MM.1S (cell line): ENCODE data around the gene CASP4.

Experiments used
- DNase-seq: peaks from one replicate; pipeline ENCODE4 v3.0.0-alpha.2; 2015
- H2AFZ ChIP-seq: fragments of 300-600 bp; sonication (generic); 2 replicates; pipeline ENCODE4 v1.6.0; 2016; ENCODE audit warnings: antibody characterized with exemption, low read length
- H3F3A ChIP-seq: fragments of 300-600 bp; sonication (generic); 2 replicates; pipeline ENCODE4 v1.6.1; 2016; ENCODE audit warnings: mild to moderate bottlenecking, antibody characterized with exemption, low read length, moderate library complexity, mixed read lengths; ENCODE audit not compliant: insufficient read depth
- H3K27ac ChIP-seq: fragments of 300-600 bp; sonication (generic); 2 replicates; pipeline ENCODE4 v1.5.1; 2016; ENCODE audit warnings: mild to moderate bottlenecking, low read length
- H3K27me3 ChIP-seq: fragments of 300-600 bp; sonication (generic); replicated peaks from 2 replicates; pipeline ENCODE4 v1.6.0; 2016; ENCODE audit warnings: low read length; ENCODE audit not compliant: insufficient read depth
- H3K36me3 ChIP-seq: fragments of 300-600 bp; sonication (generic); replicated peaks from 2 replicates; pipeline ENCODE4 v1.6.1; 2016; ENCODE audit warnings: mild to moderate bottlenecking, low read length, mixed read lengths; ENCODE audit not compliant: insufficient read depth
- H3K4me1 ChIP-seq: fragments of 300-600 bp; sonication (generic); 2 replicates; pipeline ENCODE4 v1.6.1; 2016; ENCODE audit warnings: low read length, mixed read lengths
- H3K4me2 ChIP-seq: fragments of 300-600 bp; sonication (generic); 2 replicates; pipeline ENCODE4 v1.6.0; 2016; ENCODE audit warnings: low read depth, low read length
- H3K4me3 ChIP-seq: fragments of 300-600 bp; sonication (generic); 2 replicates; pipeline ENCODE4 v1.5.1; 2016; ENCODE audit warnings: low read length, mixed read lengths
- H3K79me2 ChIP-seq: fragments of 300-600 bp; sonication (generic); 2 replicates; pipeline ENCODE4 v1.6.1; 2016; ENCODE audit warnings: mixed run types, low read length, mixed read lengths
- H3K9ac ChIP-seq: fragments of 300-600 bp; sonication (generic); 2 replicates; pipeline ENCODE4 v1.6.1; 2016; ENCODE audit warnings: low read length, mixed read lengths
- H3K9me2 ChIP-seq: fragments of 300-600 bp; sonication (generic); replicated peaks from 2 replicates; pipeline ENCODE4 v1.6.1; 2016; ENCODE audit warnings: mild to moderate bottlenecking, low read length, mixed read lengths; ENCODE audit not compliant: insufficient read depth
- H3K9me3 ChIP-seq: fragments of 300-600 bp; sonication (generic); replicated peaks from 2 replicates; pipeline ENCODE4 v1.6.1; 2016; ENCODE audit warnings: mild to moderate bottlenecking, low read length, mixed read lengths; ENCODE audit not compliant: insufficient read depth
- H4K20me1 ChIP-seq: fragments of 300-600 bp; sonication (generic); 2 replicates; pipeline ENCODE4 v1.6.1; 2016; ENCODE audit warnings: mild to moderate bottlenecking, low read length, moderate library complexity, mixed read lengths; ENCODE audit not compliant: insufficient read depth
- EZH2 ChIP-seq: fragments of 300-600 bp; sonication (generic); optimal IDR thresholded peaks from 2 replicates; pipeline ENCODE3; 2017; ENCODE audit warnings: low read depth, mild to moderate bottlenecking, antibody characterized with exemption, low read length, mixed read lengths
- EZH2phosphoT487 ChIP-seq: fragments of 300-600 bp; sonication (generic); IDR thresholded peaks from 2 replicates; pipeline ENCODE4 v1.6.1; 2018; ENCODE audit warnings: antibody characterized with exemption, low read length
- TF ChIP-seq, protein P1 (sequence below): fragments of 300-600 bp; sonication (generic); IDR thresholded peaks from 2 replicates; pipeline ENCODE4 v1.5.1; 2016; ENCODE audit warnings: antibody characterized with exemption, low read length, mixed read lengths

The CASP4 gene

DNA sequence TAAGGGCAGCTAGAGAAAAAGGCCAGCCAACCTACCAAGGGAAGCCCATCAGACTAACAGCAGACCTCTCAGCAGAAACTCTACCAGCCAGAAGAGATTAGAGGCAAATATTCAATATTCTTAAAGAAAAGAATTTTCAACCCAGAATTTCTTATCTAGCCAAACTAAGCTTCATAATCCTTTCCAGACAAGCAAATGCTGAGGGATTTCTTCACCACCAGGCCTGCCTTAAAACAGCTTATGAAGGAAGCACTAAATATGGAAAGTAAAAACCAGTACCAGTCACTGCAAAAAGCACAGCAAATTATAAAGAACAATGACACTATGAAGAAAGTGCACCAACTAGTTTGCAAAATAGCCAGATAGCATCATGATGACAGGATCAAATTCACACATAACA lies 39.6 kb downstream of the CASP4 start:
- Histone ChIP-seq H2AFZ (no peak overlapping the region), H3K4me2 (no peak overlapping the region), H3K9me2 (no peaks in the 10 kb centered on the region), H3K9me3 (no peaks in the 10 kb centered on the region), H3K36me3 (no peaks in the 10 kb centered on the region), H3K4me3 (no peak overlapping the region), H3K79me2 (no peaks in the 10 kb centered on the region), H3K27ac (no peak overlapping the region), H3K4me1 (peaks cover 5% of the 10 kb centered on the region; the same call in 1 of the 2 replicates), H4K20me1 (no peaks in the 10 kb centered on the region), H3F3A (no peaks in the 10 kb centered on the region), H3K9ac (no peak overlapping the region), H3K27me3 (no peaks in the 10 kb centered on the region)
- no peak for DNase-seq
- TF ChIP-seq, protein P1, sequence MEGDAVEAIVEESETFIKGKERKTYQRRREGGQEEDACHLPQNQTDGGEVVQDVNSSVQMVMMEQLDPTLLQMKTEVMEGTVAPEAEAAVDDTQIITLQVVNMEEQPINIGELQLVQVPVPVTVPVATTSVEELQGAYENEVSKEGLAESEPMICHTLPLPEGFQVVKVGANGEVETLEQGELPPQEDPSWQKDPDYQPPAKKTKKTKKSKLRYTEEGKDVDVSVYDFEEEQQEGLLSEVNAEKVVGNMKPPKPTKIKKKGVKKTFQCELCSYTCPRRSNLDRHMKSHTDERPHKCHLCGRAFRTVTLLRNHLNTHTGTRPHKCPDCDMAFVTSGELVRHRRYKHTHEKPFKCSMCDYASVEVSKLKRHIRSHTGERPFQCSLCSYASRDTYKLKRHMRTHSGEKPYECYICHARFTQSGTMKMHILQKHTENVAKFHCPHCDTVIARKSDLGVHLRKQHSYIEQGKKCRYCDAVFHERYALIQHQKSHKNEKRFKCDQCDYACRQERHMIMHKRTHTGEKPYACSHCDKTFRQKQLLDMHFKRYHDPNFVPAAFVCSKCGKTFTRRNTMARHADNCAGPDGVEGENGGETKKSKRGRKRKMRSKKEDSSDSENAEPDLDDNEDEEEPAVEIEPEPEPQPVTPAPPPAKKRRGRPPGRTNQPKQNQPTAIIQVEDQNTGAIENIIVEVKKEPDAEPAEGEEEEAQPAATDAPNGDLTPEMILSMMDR = no peak
- no peak for TF ChIP-seq EZH2
- no peak for TF ChIP-seq EZH2phosphoT487

DNA sequence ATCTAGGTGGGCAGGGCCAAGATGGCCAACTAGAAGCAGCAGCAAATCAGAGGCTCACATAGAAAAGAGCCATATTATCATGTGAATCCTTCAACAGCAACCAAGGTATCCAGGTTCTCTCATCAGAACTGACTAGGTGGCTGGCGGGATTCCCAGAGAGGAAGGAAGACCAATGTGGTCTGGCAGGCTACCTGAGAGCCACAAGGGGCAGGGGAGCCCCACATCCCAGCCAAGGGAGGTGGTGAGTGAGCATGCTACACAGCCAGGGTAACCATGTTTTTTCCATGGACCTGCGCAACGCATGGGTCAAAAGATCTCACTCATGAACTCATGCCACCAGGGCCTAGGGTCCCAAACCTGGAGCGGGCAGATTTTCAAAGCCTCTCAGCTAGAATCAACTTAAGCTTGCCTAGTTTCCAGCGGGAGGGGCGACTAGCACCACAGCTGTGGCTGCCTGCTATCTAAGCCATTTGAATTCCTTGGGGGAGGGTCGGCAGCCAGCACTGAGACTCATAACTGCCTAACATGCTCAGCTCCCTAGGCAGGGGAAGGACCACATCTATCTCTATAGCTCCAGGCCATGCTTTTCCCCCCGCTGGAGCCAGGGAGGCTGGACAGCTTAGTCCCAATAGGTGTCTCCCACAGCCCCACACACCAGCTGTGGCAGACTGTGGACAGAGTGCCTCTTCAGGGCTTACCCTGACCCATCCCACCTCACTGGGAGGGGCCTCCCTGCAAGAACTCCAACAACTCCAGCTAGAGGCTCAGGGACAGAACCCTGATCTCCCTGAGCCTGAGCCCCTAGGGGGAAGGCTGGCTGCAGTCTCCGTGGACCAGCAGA lies 41.4 kb downstream of the CASP4 start:
- no peaks in the 10 kb centered on the region for H4K20me1 ChIP-seq

DNA sequence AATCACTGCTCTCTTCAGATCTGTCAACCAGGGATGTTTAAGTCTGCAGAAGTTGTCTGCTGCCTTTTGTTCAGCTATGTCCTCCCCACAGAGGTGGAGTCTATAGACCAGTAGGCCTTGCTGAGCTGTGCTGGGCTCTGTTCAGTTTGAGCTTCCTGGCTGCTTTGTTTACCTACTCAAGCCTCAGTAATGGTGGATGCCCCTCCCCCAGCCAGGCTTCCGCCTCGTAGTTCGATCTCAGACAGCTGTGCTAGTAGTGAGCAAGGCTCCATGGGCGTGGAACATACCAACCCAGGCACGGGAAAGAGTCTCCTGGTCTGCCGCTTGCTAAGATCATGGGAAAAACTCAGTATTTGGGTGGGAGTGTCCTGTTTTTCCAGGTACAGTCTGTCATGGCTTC lies 42.5 kb downstream of the CASP4 start:
- H2AFZ ChIP-seq = no peak overlapping the region
- H3K27me3 ChIP-seq = no peaks in the 10 kb centered on the region

More for the DNA sequence above, 41.4 kb downstream of the CASP4 start:
- TF ChIP-seq, protein P1 = no peak
- TF ChIP-seq EZH2phosphoT487 (no peak), EZH2 (no peak)
- no peak overlapping the region for H3K4me3 ChIP-seq
- H3K4me1 ChIP-seq = no peaks in the 10 kb centered on the region
- no peaks in the 10 kb centered on the region for H3F3A ChIP-seq
- H2AFZ ChIP-seq = no peak overlapping the region
- no peaks in the 10 kb centered on the region for H3K27me3 ChIP-seq
- H3K27ac ChIP-seq = no peak overlapping the region
- no peaks in the 10 kb centered on the region for H3K36me3 ChIP-seq
- H3K79me2 ChIP-seq = no peaks in the 10 kb centered on the region
- no peak overlapping the region for H3K9ac ChIP-seq
- no peak overlapping the region for H3K4me2 ChIP-seq
- H3K9me2 ChIP-seq = no peaks in the 10 kb centered on the region
- no peak for DNase-seq
- no peaks in the 10 kb centered on the region for H3K9me3 ChIP-seq

More for the DNA sequence above, 42.5 kb downstream of the CASP4 start:
- no peaks in the 10 kb centered on the region for H3K9me2 ChIP-seq
- no peaks in the 10 kb centered on the region for H3F3A ChIP-seq
- H3K4me1 ChIP-seq = no peaks in the 10 kb centered on the region
- H3K9ac ChIP-seq = no peak overlapping the region
- H3K36me3 ChIP-seq = no peaks in the 10 kb centered on the region
- no peak overlapping the region for H3K27ac ChIP-seq
- DNase-seq = no peak
- no peak overlapping the region for H3K4me3 ChIP-seq
- TF ChIP-seq EZH2phosphoT487 = no peak
- no peak for TF ChIP-seq EZH2
- TF ChIP-seq, protein P1 = no peak
- no peaks in the 10 kb centered on the region for H3K9me3 ChIP-seq
- H3K4me2 ChIP-seq = no peak overlapping the region
- H3K79me2 ChIP-seq = no peaks in the 10 kb centered on the region
- no peaks in the 10 kb centered on the region for H4K20me1 ChIP-seq
